GM18508 (cell line): ENCODE data around the gene ABCC1.
"Not testable (repeated sequence)": the region's sequence is repeated elsewhere in the genome, so short reads cannot be mapped to it uniquely, and the experiment has no call there.

Source experiments
- ATAC-seq: cut with Tn5 transposase; IDR thresholded peaks from one replicate; pipeline ENCODE4 v1.9.1; 2021; ENCODE audit warnings: moderate number of reproducible peaks; ENCODE audit not compliant: insufficient read depth, unreplicated experiment

Gene ABCC1

GRCh38 chr16:16168431-16168830, 219.0 kb downstream of the ABCC1 start:
- ATAC-seq: no peak

- no peak for ATAC-seq
These were observed 220.2 kb downstream of the ABCC1 start for GRCh38 chr16:16169615-16170014.

GRCh38 chr16:16171332-16171919, 222.0 kb downstream of the ABCC1 start:
- ATAC-seq: no peak

GRCh38 chr16:16172991-16173390, 223.6 kb downstream of the ABCC1 start:
- ATAC-seq: no peak

GRCh38 chr16:16175296-16175695, 225.9 kb downstream of the ABCC1 start:
- no peak for ATAC-seq

GRCh38 chr16:16176328-16176727, 226.9 kb downstream of the ABCC1 start:
- ATAC-seq: no peak

GRCh38 chr16:16178455-16179162, 229.2 kb downstream of the ABCC1 start:
- no peak for ATAC-seq

- not testable (repeated sequence) for ATAC-seq
These were observed 232.3 kb downstream of the ABCC1 start for GRCh38 chr16:16181748-16182147.

- no peak for ATAC-seq
These were observed 233.5 kb downstream of the ABCC1 start for GRCh38 chr16:16182918-16183317.

- ATAC-seq: no peak
These were observed 234.1 kb downstream of the ABCC1 start for GRCh38 chr16:16183562-16183961.

- no peak for ATAC-seq
These were observed 235.2 kb downstream of the ABCC1 start for GRCh38 chr16:16184594-16184993.

GRCh38 chr16:16185095-16185494, 235.7 kb downstream of the ABCC1 start:
- ATAC-seq: no peak

- ATAC-seq: no peak
These were observed 237.4 kb downstream of the ABCC1 start for GRCh38 chr16:16186820-16187219.

GRCh38 chr16:16188827-16189226, 239.4 kb downstream of the ABCC1 start:
- no peak for ATAC-seq

- no peak for ATAC-seq
These were observed 240.4 kb downstream of the ABCC1 start for GRCh38 chr16:16189842-16190241.

- ATAC-seq: no peak
These were observed 241.1 kb downstream of the ABCC1 start for GRCh38 chr16:16190546-16190945.

GRCh38 chr16:16190966-16191365, 241.6 kb downstream of the ABCC1 start:
- not testable (repeated sequence) for ATAC-seq

GRCh38 chr16:16191493-16192167, 242.2 kb downstream of the ABCC1 start:
- no peak for ATAC-seq
